Keratinocyte (primary cell): ENCODE results near the gene SPOCK1. TPM values are rescaled to one million over a fixed set of nuclear protein-coding genes. Genes with fewer than 3 reads are reported as not detected.

Experiments used
- DNase-seq: peaks from one replicate; pipeline ENCODE4 v3.0.0-alpha.2; 2011; ENCODE audit warnings: low read depth, missing footprints, low spot score
- FAIRE-seq: peaks from 2 replicates; lab custom pipeline; 2011; peaks lifted over from hg19 to GRCh38; lab: Jason Lieb, UNC
- H2AFZ ChIP-seq: 2 replicates; pipeline ENCODE4 v1.6.0; 2012; ENCODE audit warnings: low read length, control low read depth, inconsistent platforms; ENCODE audit not compliant: control insufficient read depth
- H3K27ac ChIP-seq: 2 replicates; pipeline ENCODE4 v1.5.1; 2011; ENCODE audit warnings: low read length; ENCODE audit not compliant: control insufficient read depth, insufficient read depth
- H3K27me3 ChIP-seq: 3 replicates; pipeline ENCODE4 v1.6.0; 2011; ENCODE audit warnings: low read length; ENCODE audit not compliant: control insufficient read depth, insufficient read depth; ENCODE audit errors: extremely low read depth
- H3K36me3 ChIP-seq, 2 experiments: 2 replicates in 1 of 2; 3 replicates in 1 of 2; pipeline ENCODE4 v1.5.1; 2011; ENCODE audit warnings: low read length in 2 of 2, mild to moderate bottlenecking in 1 of 2; ENCODE audit not compliant: control insufficient read depth in 2 of 2, insufficient read depth in 2 of 2; ENCODE audit errors: extremely low read depth in 1 of 2
- H3K4me1 ChIP-seq: 3 replicates; pipeline ENCODE4 v1.5.1; 2011; ENCODE audit warnings: low read length; ENCODE audit not compliant: control insufficient read depth, insufficient read depth; ENCODE audit errors: extremely low read depth
- H3K4me2 ChIP-seq: 3 replicates; pipeline ENCODE4 v1.6.0; 2011; ENCODE audit warnings: low read depth, low read length; ENCODE audit not compliant: control insufficient read depth, insufficient read depth; ENCODE audit errors: extremely low read depth
- H3K4me3 ChIP-seq, 3 experiments: fragments of 200-600 bp in 1 of 3; sonication (generic) in 1 of 3; 2 replicates in 2 of 3; 3 replicates in 1 of 3; pipeline ENCODE4 v1.5.1; 2011 to 2016; ENCODE audit warnings: low read length in 3 of 3, mild to moderate bottlenecking in 3 of 3, control low read depth in 2 of 3, inconsistent platforms in 1 of 3, low read depth in 1 of 3, mixed read lengths in 1 of 3, mixed run types in 1 of 3, moderate library complexity in 1 of 3; ENCODE audit not compliant: control insufficient read depth in 2 of 3, insufficient read depth in 2 of 3; ENCODE audit errors: extremely low read depth in 1 of 3
- H3K79me2 ChIP-seq: 2 replicates; pipeline ENCODE4 v1.6.0; 2012; ENCODE audit warnings: low read length; ENCODE audit not compliant: control insufficient read depth, insufficient read depth
- H3K9ac ChIP-seq: 3 replicates; pipeline ENCODE4 v1.6.0; 2011; ENCODE audit warnings: low read length; ENCODE audit not compliant: control insufficient read depth, insufficient read depth; ENCODE audit errors: extremely low read depth
- H3K9me1 ChIP-seq: 3 replicates; pipeline ENCODE4 v1.6.0; 2011; ENCODE audit warnings: low read length; ENCODE audit not compliant: control insufficient read depth, insufficient read depth; ENCODE audit errors: extremely low read depth
- H3K9me3 ChIP-seq: 2 replicates; pipeline ENCODE4 v1.5.1; 2012; ENCODE audit warnings: low read depth, low read length; ENCODE audit not compliant: control insufficient read depth
- H4K20me1 ChIP-seq: 3 replicates; pipeline ENCODE4 v1.6.0; 2011; ENCODE audit warnings: low read length; ENCODE audit not compliant: control insufficient read depth, insufficient read depth; ENCODE audit errors: extremely low read depth
- EZH2 ChIP-seq: IDR thresholded peaks from one replicate; pipeline ENCODE4 v1.6.1; 2012; ENCODE audit warnings: inconsistent platforms, mild to moderate bottlenecking, low read length, moderate library complexity
- dilution Hi-C: fragments of 300-500 bp; cut with MboI; formaldehyde crosslinking; loops from one replicate; pipeline ENCODE4 v1.7.0; 2020; ENCODE audit warnings: low sequenced_read_pairs; ENCODE audit not compliant: extremely low pct_ligation_motif_present
- polyA plus RNA-seq, 5 experiments: library from polyadenylated mRNA; depleted of rRNA in 3 of 5; stranded (reverse) in 3 of 5; stranded (forward) in 1 of 5; unstranded in 1 of 5; fragments of >200 nt; gene quantifications; 1 replicate in 1 of 5; 2 replicates in 3 of 5; 3 replicates in 1 of 5; pipeline versions ENCODE4 v1.2.1 to v1.2.3, GENCODE V29; 2011 to 2012; ENCODE audit warnings: missing spikeins in 2 of 5, low read depth in 1 of 5, low replicate concordance in 1 of 5
- TF ChIP-seq, protein P1 (sequence below), 3 experiments: IDR thresholded peaks in 1 of 3; conservative IDR thresholded peaks in 1 of 3; optimal IDR thresholded peaks in 1 of 3; 2 replicates in 2 of 3; 3 replicates in 1 of 3; pipeline versions ENCODE3 to v1.5.1; 2011; ENCODE audit warnings: low read length in 3 of 3, mild to moderate bottlenecking in 3 of 3, moderate library complexity in 2 of 3, control low read depth in 1 of 3, inconsistent platforms in 1 of 3; ENCODE audit not compliant: insufficient read depth in 2 of 3; ENCODE audit errors: extremely low read depth in 1 of 3

SPOCK1 gene
- polyA plus RNA-seq, 1 donor (not counting 4 experiments of a cell fraction or from before 2014, with no cell fraction given), result 5.5 TPM

DNA sequence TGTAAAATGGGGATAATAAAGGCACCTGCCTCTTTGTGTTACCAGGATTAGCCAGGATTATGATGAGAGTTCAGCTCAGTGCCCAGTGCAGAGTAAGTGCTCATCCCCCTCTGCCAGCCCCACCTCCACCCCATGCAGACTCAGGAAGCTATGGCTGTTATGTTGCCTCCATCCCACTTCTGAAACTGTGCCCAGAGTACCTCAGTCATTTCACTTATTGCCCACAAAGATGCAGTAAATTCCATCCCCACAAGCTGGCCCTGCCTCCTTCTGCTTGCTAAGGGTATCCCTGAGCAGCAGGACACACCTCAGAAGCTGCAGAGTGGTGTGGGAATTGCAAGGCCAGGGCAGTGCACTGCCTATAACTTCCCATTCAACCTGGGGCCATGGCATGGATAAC is 415.1 kb downstream of the SPOCK1 start:
- FAIRE-seq, result no peak
- H3K9me3 ChIP-seq, result no peaks in the 10 kb centered on the region
- H3K4me3 ChIP-seq, result no peak overlapping the region
- TF ChIP-seq, protein P1, sequence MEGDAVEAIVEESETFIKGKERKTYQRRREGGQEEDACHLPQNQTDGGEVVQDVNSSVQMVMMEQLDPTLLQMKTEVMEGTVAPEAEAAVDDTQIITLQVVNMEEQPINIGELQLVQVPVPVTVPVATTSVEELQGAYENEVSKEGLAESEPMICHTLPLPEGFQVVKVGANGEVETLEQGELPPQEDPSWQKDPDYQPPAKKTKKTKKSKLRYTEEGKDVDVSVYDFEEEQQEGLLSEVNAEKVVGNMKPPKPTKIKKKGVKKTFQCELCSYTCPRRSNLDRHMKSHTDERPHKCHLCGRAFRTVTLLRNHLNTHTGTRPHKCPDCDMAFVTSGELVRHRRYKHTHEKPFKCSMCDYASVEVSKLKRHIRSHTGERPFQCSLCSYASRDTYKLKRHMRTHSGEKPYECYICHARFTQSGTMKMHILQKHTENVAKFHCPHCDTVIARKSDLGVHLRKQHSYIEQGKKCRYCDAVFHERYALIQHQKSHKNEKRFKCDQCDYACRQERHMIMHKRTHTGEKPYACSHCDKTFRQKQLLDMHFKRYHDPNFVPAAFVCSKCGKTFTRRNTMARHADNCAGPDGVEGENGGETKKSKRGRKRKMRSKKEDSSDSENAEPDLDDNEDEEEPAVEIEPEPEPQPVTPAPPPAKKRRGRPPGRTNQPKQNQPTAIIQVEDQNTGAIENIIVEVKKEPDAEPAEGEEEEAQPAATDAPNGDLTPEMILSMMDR (optimal IDR thresholded peaks at IDR 0.05 in 1 of 3, IDR thresholded peaks at IDR 0.05 in 1 of 3, conservative IDR thresholded peaks at IDR 0.05 in 1 of 3; ENCODE audit: extremely low read depth in 1 of 3, insufficient read depth in 2 of 3, low read length in 3 of 3), result no peak
- no peak for TF ChIP-seq EZH2
- H4K20me1 ChIP-seq, result no peaks in the 10 kb centered on the region
- dilution Hi-C loops, result no loop called here
- H3K9me1 ChIP-seq, result no peaks in the 10 kb centered on the region
- no peak overlapping the region for H3K4me2 ChIP-seq
- H3K27ac ChIP-seq, result no peak overlapping the region
- no peaks in the 10 kb centered on the region for H3K4me1 ChIP-seq
- no peaks in the 10 kb centered on the region for H3K79me2 ChIP-seq
- no peak overlapping the region for H2AFZ ChIP-seq
- H3K9ac ChIP-seq, result no peak overlapping the region
- H3K27me3 ChIP-seq, result peaks cover 23% of the 10 kb centered on the region
- H3K36me3 ChIP-seq, result no peaks in the 10 kb centered on the region
- no peak for DNase-seq

DNA sequence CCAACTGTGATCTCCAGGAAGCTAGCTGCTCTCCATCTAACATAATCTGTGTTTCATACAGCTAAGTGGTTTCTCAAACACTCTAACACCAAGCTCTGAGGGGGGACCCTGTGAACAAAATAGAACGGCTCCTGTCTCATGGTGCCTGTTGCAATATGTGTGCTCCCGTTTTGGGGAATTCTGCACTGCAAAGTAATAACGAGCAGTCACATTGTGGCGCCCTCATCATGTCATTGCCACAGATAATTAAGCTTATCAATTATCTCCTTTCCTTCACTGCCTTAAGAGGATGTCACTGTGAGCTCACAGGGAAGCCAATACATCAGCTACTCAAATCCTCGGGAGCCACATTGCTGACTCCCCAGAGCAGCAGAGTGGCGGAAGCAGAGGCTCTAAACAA is 416.2 kb downstream of the SPOCK1 start:
- Histone ChIP-seq H3K36me3 (no peaks in the 10 kb centered on the region), H3K27ac (no peak overlapping the region), H2AFZ (no peak overlapping the region), H3K27me3 (peaks cover 21% of the 10 kb centered on the region), H3K9me1 (no peaks in the 10 kb centered on the region), H3K79me2 (no peaks in the 10 kb centered on the region), H3K9ac (no peak overlapping the region), H3K4me1 (no peaks in the 10 kb centered on the region), H3K4me2 (no peak overlapping the region), H3K9me3 (no peaks in the 10 kb centered on the region), H3K4me3 (no peak overlapping the region), H4K20me1 (no peaks in the 10 kb centered on the region)
- TF ChIP-seq, protein P1 (optimal IDR thresholded peaks at IDR 0.05 in 1 of 3, IDR thresholded peaks at IDR 0.05 in 1 of 3, conservative IDR thresholded peaks at IDR 0.05 in 1 of 3; ENCODE audit: extremely low read depth in 1 of 3, insufficient read depth in 2 of 3, low read length in 3 of 3), result no peak
- no peak for TF ChIP-seq EZH2
- FAIRE-seq (no peak), DNase-seq (no peak)
- dilution Hi-C loops, result no loop called here
